GM12801 (cell line): ENCODE measurements around the gene SYNDIG1.

Source experiments
- TF ChIP-seq, protein P1 (sequence below): IDR thresholded peaks from one replicate; pipeline ENCODE4 v1.5.1; 2011; ENCODE audit warnings: control low read depth; ENCODE audit not compliant: insufficient read length; ENCODE audit errors: extremely low read depth

The SYNDIG1 gene

DNA sequence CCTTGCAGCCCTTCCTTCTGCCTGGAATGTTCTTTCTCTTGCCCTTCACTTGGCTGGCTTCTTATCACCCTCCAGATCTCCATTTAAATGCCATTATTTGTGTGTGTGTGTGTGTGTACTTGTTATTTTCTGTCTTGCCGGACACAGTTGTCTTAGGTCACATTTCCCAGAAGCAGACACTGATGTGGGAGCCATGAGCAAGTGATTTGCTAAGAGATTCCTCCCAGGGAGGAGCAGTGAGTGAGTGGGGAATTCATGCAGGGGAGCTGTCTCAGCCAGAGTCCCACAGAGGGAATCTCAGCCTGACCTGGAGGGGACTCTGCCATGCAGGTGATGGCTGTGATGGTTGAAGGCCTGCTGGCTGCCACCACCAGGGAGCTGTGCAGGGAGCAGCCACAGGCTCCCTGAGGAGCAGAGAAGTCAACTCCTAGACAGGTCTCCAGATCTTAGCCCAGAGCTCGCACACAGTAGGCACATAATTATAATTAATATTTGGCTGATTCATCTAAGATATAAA lies 96.5 kb downstream of the SYNDIG1 start:
- TF ChIP-seq, protein P1, sequence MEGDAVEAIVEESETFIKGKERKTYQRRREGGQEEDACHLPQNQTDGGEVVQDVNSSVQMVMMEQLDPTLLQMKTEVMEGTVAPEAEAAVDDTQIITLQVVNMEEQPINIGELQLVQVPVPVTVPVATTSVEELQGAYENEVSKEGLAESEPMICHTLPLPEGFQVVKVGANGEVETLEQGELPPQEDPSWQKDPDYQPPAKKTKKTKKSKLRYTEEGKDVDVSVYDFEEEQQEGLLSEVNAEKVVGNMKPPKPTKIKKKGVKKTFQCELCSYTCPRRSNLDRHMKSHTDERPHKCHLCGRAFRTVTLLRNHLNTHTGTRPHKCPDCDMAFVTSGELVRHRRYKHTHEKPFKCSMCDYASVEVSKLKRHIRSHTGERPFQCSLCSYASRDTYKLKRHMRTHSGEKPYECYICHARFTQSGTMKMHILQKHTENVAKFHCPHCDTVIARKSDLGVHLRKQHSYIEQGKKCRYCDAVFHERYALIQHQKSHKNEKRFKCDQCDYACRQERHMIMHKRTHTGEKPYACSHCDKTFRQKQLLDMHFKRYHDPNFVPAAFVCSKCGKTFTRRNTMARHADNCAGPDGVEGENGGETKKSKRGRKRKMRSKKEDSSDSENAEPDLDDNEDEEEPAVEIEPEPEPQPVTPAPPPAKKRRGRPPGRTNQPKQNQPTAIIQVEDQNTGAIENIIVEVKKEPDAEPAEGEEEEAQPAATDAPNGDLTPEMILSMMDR: no peak

DNA sequence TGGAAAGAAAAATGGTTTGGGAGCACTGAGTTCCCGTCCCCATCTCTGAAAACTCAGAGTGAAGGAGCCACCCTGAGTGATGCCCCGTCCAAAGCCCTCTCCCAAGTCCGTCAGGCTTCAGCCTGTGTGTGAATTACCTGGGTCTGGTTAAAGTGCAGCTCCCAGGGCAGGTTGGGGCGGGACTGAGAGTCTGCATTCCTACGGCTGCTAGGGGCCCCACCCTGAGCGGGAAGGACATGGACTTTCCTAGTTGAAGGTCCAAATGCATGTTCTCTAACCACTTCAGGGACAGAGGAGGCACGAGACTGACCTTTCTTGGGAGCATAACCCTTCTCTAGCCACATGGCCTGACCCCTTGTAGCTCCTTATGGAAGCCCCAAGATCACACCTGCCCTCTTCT lies 97.2 kb downstream of the SYNDIG1 start:
- TF ChIP-seq, protein P1: no peak

GRCh38 chr20:24567508-24567907 lies 98.1 kb downstream of the SYNDIG1 start:
- TF ChIP-seq, protein P1: no peak

GRCh38 chr20:24568842-24569241 lies 99.4 kb downstream of the SYNDIG1 start:
- TF ChIP-seq, protein P1: no peak

DNA sequence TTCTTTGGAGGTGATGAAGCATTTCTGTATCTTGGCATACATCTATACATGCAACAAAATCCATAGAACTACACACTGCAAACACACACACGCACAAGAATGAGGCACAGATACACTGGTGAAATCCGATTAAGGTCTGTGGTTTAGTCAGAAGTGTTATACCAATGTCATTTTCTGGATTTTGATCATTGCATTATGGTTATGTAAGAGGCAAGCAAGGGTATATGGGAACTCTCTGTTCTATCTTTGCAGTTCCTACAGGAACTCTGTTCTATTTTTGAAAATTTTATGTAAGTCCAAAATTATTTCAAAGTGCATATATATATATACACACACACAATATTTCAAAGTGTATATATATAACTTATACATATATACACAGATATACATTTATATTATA lies 101.7 kb downstream of the SYNDIG1 start:
- TF ChIP-seq, protein P1: no peak

GRCh38 chr20:24572140-24572539 lies 102.7 kb downstream of the SYNDIG1 start:
- TF ChIP-seq, protein P1: no peak

DNA sequence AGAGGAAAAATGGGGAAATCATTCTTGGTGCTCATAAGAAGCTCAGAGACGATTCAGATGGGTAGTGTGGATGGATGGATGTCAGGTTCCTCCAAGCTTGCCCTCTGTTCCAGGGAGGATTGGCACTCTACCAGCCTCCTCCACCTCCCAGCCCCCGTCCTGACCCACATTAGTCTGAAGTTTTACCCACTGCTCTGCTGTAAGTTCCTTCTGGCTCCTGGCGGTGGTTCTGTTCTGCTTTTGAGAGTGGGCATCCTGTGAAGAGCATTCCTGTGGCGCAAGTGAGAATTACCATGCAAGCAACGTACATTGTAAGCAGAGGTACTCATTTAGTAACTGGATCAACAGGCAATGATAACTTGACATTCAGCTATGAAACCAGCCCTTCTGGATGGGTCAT lies 103.4 kb downstream of the SYNDIG1 start:
- TF ChIP-seq, protein P1: no peak
